Stomach (tissue), 9 donors: ENCODE results near the gene DNAH10. TPM values are rescaled to one million over a fixed set of nuclear protein-coding genes. Genes with fewer than 3 reads are reported as not detected.
"Not testable (repeated sequence)": the region's sequence is repeated elsewhere in the genome, so short reads cannot be mapped to it uniquely, and the experiment has no call there.

Experiments used
- DNase-seq, 2 donors: peaks; one replicate each; pipeline versions ENCODE4 v3.0.0 to v3.0.0-alpha.2; 2013 to 2019
- H3K27ac ChIP-seq, 5 donors: fragments of 200-600 bp in 4 of 5; sonication (generic) in 4 of 5; one replicate each; pipeline ENCODE4 v1.5.1; 2013 to 2019; ENCODE audit warnings: mild to moderate bottlenecking in 1 of 5, moderate library complexity in 1 of 5
- H3K27me3 ChIP-seq, 3 donors: fragments of 200-600 bp; sonication (generic); one replicate each; pipeline ENCODE4 v1.5.1; 2017 to 2019; ENCODE audit warnings: mixed run types in 1 of 3
- H3K36me3 ChIP-seq, 4 donors: fragments of 200-600 bp; sonication (generic); 1 replicate in 3 of 4; 2 replicates in 1 of 4; pipeline ENCODE4 v1.5.1; 2016 to 2019
- H3K4me1 ChIP-seq, 4 donors: fragments of 200-600 bp; sonication (generic); one replicate each; pipeline ENCODE4 v1.5.1; 2016 to 2019
- H3K4me3 ChIP-seq, 4 donors: fragments of 200-600 bp; sonication (generic) in 3 of 4; one replicate each; pipeline ENCODE4 v1.5.1; 2016 to 2019; ENCODE audit warnings: mild to moderate bottlenecking in 1 of 4
- H3K9me3 ChIP-seq, 4 donors: fragments of 200-600 bp; sonication (generic); one replicate each; pipeline ENCODE4 v1.5.1; 2016 to 2019
- EP300 ChIP-seq: sonication (generic); formaldehyde crosslinking; IDR thresholded peaks from one replicate; pipeline ENCODE4 v1.6.1; 2017; ENCODE audit warnings: antibody characterized with exemption
- POLR2A ChIP-seq, 4 donors: fragments of 450-650 bp; IDR thresholded peaks; one replicate each; pipeline ENCODE4 v1.6.1; 2016; ENCODE audit warnings: antibody characterized with exemption in 4 of 4, control low read depth in 2 of 4, mild to moderate bottlenecking in 1 of 4, moderate library complexity in 1 of 4
- POLR2AphosphoS5 ChIP-seq, 3 donors: sonication (generic); formaldehyde crosslinking; IDR thresholded peaks; one replicate each; pipeline ENCODE4 v1.6.1; 2016; ENCODE audit warnings: antibody characterized with exemption in 3 of 3
- WGBS, 5 donors: extraction: QIAGEN DNeasy Blood & Tissue Kit in 3 of 5; methylation state at CpG; one replicate each; pipeline versions ENCODE4 v1.1.5 to v1.1.7; 2013 to 2018; 5-methylcytosine and 5-hydroxymethylcytosine counted together
- intact Hi-C: fragments of 100-400 bp; cut with DNase I; formaldehyde crosslinking; loops from one replicate; pipeline ENCODE4 v1.15.1; 2023; ENCODE audit warnings: low total_unique reads
- polyA plus RNA-seq, 3 donors: library from polyadenylated mRNA; stranded (reverse); fragments of 200-250 nt; gene quantifications; one replicate each; pipeline ENCODE4 v1.2.3, GENCODE V29; 2013
- total RNA-seq, 5 donors: library from RNA; depleted of rRNA; stranded (reverse); fragments of >200 nt; gene quantifications; one replicate each; pipeline versions ENCODE4 v1.1.0 to v1.2.3, GENCODE V29; 2014 to 2016
- TF ChIP-seq, protein P1 (sequence below), 7 experiments: fragments of 450-650 bp in 4 of 7; fragments of 200-600 bp in 3 of 7; sonication (generic) in 3 of 7; IDR thresholded peaks; one replicate each; pipeline ENCODE4 v1.5.1; 2016 to 2019; ENCODE audit warnings: antibody characterized with exemption in 7 of 7, control low read depth in 2 of 7, mild to moderate bottlenecking in 1 of 7
- donor health status: healthy with polysubstance abuse.
- donor health status: Bipolar disorder and iron deficiency.
- donor health status: healthy.

Gene DNAH10
- total and polyA plus RNA-seq, 8 donors = under 0.01 to 0.92 (median 0.15) TPM; not detected in 3

DNA sequence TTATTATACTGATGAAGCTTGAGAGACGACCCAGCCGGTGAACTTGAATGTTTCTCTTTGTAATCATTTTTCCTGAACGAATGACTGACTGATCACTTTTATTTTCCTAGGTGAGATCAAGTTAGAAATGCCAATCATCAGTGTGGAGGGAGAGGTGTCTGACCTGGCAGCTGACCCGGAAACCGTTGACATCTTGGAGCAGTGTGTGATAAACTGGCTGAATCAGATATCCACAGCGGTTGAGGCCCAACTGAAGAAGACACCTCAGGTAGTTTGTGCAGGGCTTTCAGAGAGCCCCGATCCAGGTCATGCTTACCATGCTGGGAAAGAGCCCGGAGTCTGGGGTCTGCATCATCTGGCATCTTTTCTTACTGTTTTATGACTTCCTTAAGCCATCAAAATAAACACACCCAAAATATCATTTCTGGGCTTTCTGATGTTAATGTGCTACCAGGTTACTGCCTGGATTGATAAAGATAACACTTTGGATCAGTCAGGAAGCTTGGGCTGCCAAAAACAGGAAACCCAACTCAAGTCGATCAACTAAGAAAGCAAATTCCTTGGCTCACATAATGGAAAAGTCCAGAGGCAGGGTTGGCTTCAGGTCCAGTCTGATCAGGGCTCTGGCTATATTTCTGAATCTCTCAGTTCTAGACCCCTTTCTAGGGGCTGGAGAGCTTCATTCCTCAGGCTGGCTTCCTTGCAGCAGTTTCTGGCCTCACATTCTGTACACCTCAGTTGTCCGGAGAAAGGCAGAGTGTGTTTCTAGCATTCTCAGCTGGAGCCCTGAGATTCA, 21.1 kb downstream of the DNAH10 start:
- H3K4me1 ChIP-seq = no peaks in the 10 kb centered on the region
- peaks cover 0 to 10% (median 8%) of the 10 kb centered on the region in 4 donors for H3K9me3 ChIP-seq
- no peaks in the 10 kb centered on the region for H3K27me3 ChIP-seq
- H3K36me3 ChIP-seq = no peaks in the 10 kb centered on the region
- WGBS, 5 donors = 76 to 87% (median 84%) methylated on average over 9 to 10 of the region's 10 CpGs
- no peak overlapping the region for H3K27ac ChIP-seq
- DNase-seq = no peak
- intact Hi-C loops = no loop called here
- TF ChIP-seq POLR2AphosphoS5 (IDR thresholded peaks at IDR 0.05) (no peak), POLR2A (IDR thresholded peaks at IDR 0.05) (no peak), EP300 (no peak)
- TF ChIP-seq, protein P1, sequence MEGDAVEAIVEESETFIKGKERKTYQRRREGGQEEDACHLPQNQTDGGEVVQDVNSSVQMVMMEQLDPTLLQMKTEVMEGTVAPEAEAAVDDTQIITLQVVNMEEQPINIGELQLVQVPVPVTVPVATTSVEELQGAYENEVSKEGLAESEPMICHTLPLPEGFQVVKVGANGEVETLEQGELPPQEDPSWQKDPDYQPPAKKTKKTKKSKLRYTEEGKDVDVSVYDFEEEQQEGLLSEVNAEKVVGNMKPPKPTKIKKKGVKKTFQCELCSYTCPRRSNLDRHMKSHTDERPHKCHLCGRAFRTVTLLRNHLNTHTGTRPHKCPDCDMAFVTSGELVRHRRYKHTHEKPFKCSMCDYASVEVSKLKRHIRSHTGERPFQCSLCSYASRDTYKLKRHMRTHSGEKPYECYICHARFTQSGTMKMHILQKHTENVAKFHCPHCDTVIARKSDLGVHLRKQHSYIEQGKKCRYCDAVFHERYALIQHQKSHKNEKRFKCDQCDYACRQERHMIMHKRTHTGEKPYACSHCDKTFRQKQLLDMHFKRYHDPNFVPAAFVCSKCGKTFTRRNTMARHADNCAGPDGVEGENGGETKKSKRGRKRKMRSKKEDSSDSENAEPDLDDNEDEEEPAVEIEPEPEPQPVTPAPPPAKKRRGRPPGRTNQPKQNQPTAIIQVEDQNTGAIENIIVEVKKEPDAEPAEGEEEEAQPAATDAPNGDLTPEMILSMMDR (IDR thresholded peaks at IDR 0.05) = no peak
- no peak overlapping the region for H3K4me3 ChIP-seq

- intact Hi-C loops = no loop called here
- peaks cover 0 to 3% (median 0%) of the 10 kb centered on the region in 4 donors for H3K9me3 ChIP-seq
- no peak for DNase-seq
- WGBS, 5 donors = 87 to 96% (median 92%) methylated on average over 17 to 25 of the region's 25 CpGs
- no peak overlapping the region for H3K4me3 ChIP-seq
- no peaks in the 10 kb centered on the region for H3K36me3 ChIP-seq
- no peak overlapping the region for H3K27ac ChIP-seq
- TF ChIP-seq POLR2A (IDR thresholded peaks at IDR 0.05) (no peak), POLR2AphosphoS5 (IDR thresholded peaks at IDR 0.05) (no peak)
- H3K4me1 ChIP-seq = no peaks in the 10 kb centered on the region
- H3K27me3 ChIP-seq = no peaks in the 10 kb centered on the region
Measured at GRCh38 chr12:123787466-123787865, 25.4 kb downstream of the DNAH10 start.

- Histone ChIP-seq H3K4me3 (no peak overlapping the region), H3K4me1 (no peaks in the 10 kb centered on the region), H3K27ac (no peak overlapping the region), H3K27me3 (no peaks in the 10 kb centered on the region), H3K36me3 (no peaks in the 10 kb centered on the region), H3K9me3 (no peaks in the 10 kb centered on the region)
- WGBS, 5 donors = 69 to 90% (median 86%) methylated on average over 9 of the region's 9 CpGs
- intact Hi-C loops = no loop called here
- no peak for DNase-seq
- TF ChIP-seq POLR2A (IDR thresholded peaks at IDR 0.05) (no peak), EP300 (no peak)
- TF ChIP-seq, protein P1 (IDR thresholded peaks at IDR 0.05) = no peak
Measured at GRCh38 chr12:123788541-123788940, 26.4 kb downstream of the DNAH10 start.

GRCh38 chr12:123789422-123789821, 27.3 kb downstream of the DNAH10 start:
- WGBS, 5 donors = 87 to 91% (median 88%) methylated on average over 8 of the region's 8 CpGs
- H3K36me3 ChIP-seq, H3K9me3 ChIP-seq, DNase-seq, intact Hi-C loops, H3K4me3 ChIP-seq, H3K27me3 ChIP-seq, H3K4me1 ChIP-seq, H3K27ac ChIP-seq: not testable (repeated sequence)

GRCh38 chr12:123790905-123791467, 28.9 kb downstream of the DNAH10 start:
- H3K27ac ChIP-seq = no peak overlapping the region
- intact Hi-C loops = no loop called here
- H3K27me3 ChIP-seq = no peaks in the 10 kb centered on the region
- no peaks in the 10 kb centered on the region for H3K9me3 ChIP-seq
- no peak for TF ChIP-seq POLR2AphosphoS5 (IDR thresholded peaks at IDR 0.05)
- no peak for TF ChIP-seq POLR2A (IDR thresholded peaks at IDR 0.05)
- TF ChIP-seq, protein P1 (IDR thresholded peaks at IDR 0.05) = no peak
- no peak for TF ChIP-seq EP300
- H3K4me3 ChIP-seq = no peak overlapping the region
- H3K4me1 ChIP-seq = no peaks in the 10 kb centered on the region
- no peak for DNase-seq
- H3K36me3 ChIP-seq = no peaks in the 10 kb centered on the region
- WGBS, 5 donors = 77 to 85% (median 79%) methylated on average over 4 of the region's 4 CpGs
